Activated T-cell treated with anti-CD3 and anti-CD28 coated beads for 4 hours (primary cell): ENCODE measurements around the gene CERS1.

ENCODE experiments used
- DNase-seq: peaks from one replicate; pipeline ENCODE4 v3.0.0-alpha.2; 2020

The CERS1 gene

GRCh38 chr19:18869023-18869618 lies 26.8 kb downstream of the CERS1 start:
- DNase-seq, result no peak

GRCh38 chr19:18868380-18869022 lies 27.5 kb downstream of the CERS1 start:
- no peak for DNase-seq

- DNase-seq, result no peak
Observed at GRCh38 chr19:18867751-18868150, 28.2 kb downstream of the CERS1 start.

GRCh38 chr19:18867199-18867598 lies 28.8 kb downstream of the CERS1 start:
- no peak for DNase-seq

GRCh38 chr19:18866800-18867123 lies 29.2 kb downstream of the CERS1 start:
- no peak for DNase-seq

GRCh38 chr19:18865973-18866799 lies 29.8 kb downstream of the CERS1 start:
- DNase-seq, result peak; percentile 30

- no peak for DNase-seq
Observed at GRCh38 chr19:18865106-18865972, 30.6 kb downstream of the CERS1 start.

- DNase-seq, result no peak
Observed at GRCh38 chr19:18863843-18864362, 32.1 kb downstream of the CERS1 start.

- no peak for DNase-seq
Observed at GRCh38 chr19:18862976-18863842, 32.7 kb downstream of the CERS1 start.

GRCh38 chr19:18861917-18862316 lies 34.0 kb downstream of the CERS1 start:
- DNase-seq, result no peak

GRCh38 chr19:18861235-18861634 lies 34.7 kb downstream of the CERS1 start:
- no peak for DNase-seq

- DNase-seq, result no peak
Observed at GRCh38 chr19:18860725-18861124, 35.2 kb downstream of the CERS1 start.

- no peak for DNase-seq
Observed at GRCh38 chr19:18860302-18860700, 35.7 kb downstream of the CERS1 start.

- DNase-seq, result no peak
Observed at GRCh38 chr19:18859676-18860301, 36.2 kb downstream of the CERS1 start.

GRCh38 chr19:18858906-18859646 lies 36.9 kb downstream of the CERS1 start:
- no peak for DNase-seq

GRCh38 chr19:18857223-18857622 lies 38.7 kb downstream of the CERS1 start:
- no peak for DNase-seq

GRCh38 chr19:18856385-18857126 lies 39.4 kb downstream of the CERS1 start:
- no peak for DNase-seq

- DNase-seq, result no peak
Observed at GRCh38 chr19:18855647-18856384, 40.1 kb downstream of the CERS1 start.

GRCh38 chr19:18854982-18855381 lies 41.0 kb downstream of the CERS1 start:
- no peak for DNase-seq
